SK-N-SH treated with all-trans-retinoic acid at 6 μM for 48 hours (cell line): ENCODE results near the gene NLRX1.

Source experiments
- ARNTL ChIP-seq: fragments of 450-650 bp; formaldehyde crosslinking; IDR thresholded peaks from 2 replicates; pipeline ENCODE4 v1.5.0; 2020; ENCODE audit warnings: low read depth, mild to moderate bottlenecking, moderate library complexity, borderline replicate concordance
- CSDC2 ChIP-seq: fragments of 250-450 bp; sonication (Bioruptor Pico); IDR thresholded peaks from 2 replicates; pipeline ENCODE4 v1.5.0; 2020; ENCODE audit warnings: mild to moderate bottlenecking, moderate library complexity
- ESRRG ChIP-seq: fragments of 250-450 bp; sonication (Bioruptor Pico); IDR thresholded peaks from 2 replicates; pipeline ENCODE4 v1.6.1; 2021; ENCODE audit warnings: mild to moderate bottlenecking
- GLIS3 ChIP-seq: fragments of 250-450 bp; sonication (Bioruptor Pico); IDR thresholded peaks from 2 replicates; pipeline ENCODE4 v1.5.0; 2020; ENCODE audit warnings: mild to moderate bottlenecking, moderate library complexity
- PATZ1 ChIP-seq: fragments of 250-450 bp; sonication (Bioruptor Pico); IDR thresholded peaks from 2 replicates; pipeline ENCODE4 v1.8.0; 2020; ENCODE audit warnings: mild to moderate bottlenecking, moderate library complexity, borderline replicate concordance
- RARB ChIP-seq: fragments of 250-450 bp; sonication (Bioruptor Pico); IDR thresholded peaks from 2 replicates; pipeline ENCODE4 v1.8.0; 2021; ENCODE audit warnings: mild to moderate bottlenecking, moderate library complexity
- TCF4 ChIP-seq: fragments of 250-450 bp; sonication (Bioruptor Pico); IDR thresholded peaks from 2 replicates; pipeline ENCODE4 v1.8.0; 2021; ENCODE audit warnings: mild to moderate bottlenecking, moderate library complexity, borderline replicate concordance
- TSHZ2 ChIP-seq: fragments of 250-450 bp; sonication (Bioruptor Pico); IDR thresholded peaks from 2 replicates; pipeline ENCODE4 v1.5.0; 2020; ENCODE audit warnings: mild to moderate bottlenecking, moderate library complexity
- ZC3H10 ChIP-seq: fragments of 250-450 bp; sonication (Bioruptor Pico); IDR thresholded peaks from 2 replicates; pipeline ENCODE4 v1.5.1; 2021; ENCODE audit warnings: mild to moderate bottlenecking, moderate library complexity
- ZFP3 ChIP-seq: fragments of 250-450 bp; sonication (Bioruptor Pico); IDR thresholded peaks from 2 replicates; pipeline ENCODE4 v1.5.0; 2020; ENCODE audit warnings: mild to moderate bottlenecking, moderate library complexity
- ZFP30 ChIP-seq: fragments of 450-650 bp; formaldehyde crosslinking; IDR thresholded peaks from 2 replicates; pipeline ENCODE4 v1.5.0; 2022; ENCODE audit warnings: mild to moderate bottlenecking, moderate library complexity
- ZNF70 ChIP-seq: fragments of 450-650 bp; formaldehyde crosslinking; IDR thresholded peaks from 2 replicates; pipeline ENCODE4 v1.5.0; 2020; ENCODE audit warnings: mild to moderate bottlenecking, moderate library complexity
- ZNF8 ChIP-seq: fragments of 450-650 bp; formaldehyde crosslinking; IDR thresholded peaks from 2 replicates; pipeline ENCODE4 v1.5.0; 2020; ENCODE audit warnings: mild to moderate bottlenecking, moderate library complexity

GRCh38 chr11:119222891-119223290 is 54.4 kb downstream of the NLRX1 start:
- TF ChIP-seq ESRRG (no peak), TCF4 (no peak), CSDC2 (no peak), ARNTL (CRISPR knock-in tag) (no peak), TSHZ2 (CRISPR knock-in tag) (no peak), ZC3H10 (CRISPR knock-in tag) (no peak), GLIS3 (CRISPR knock-in tag) (no peak), ZNF8 (CRISPR knock-in tag) (no peak), ZFP3 (CRISPR knock-in tag) (no peak), ZNF70 (CRISPR knock-in tag) (no peak), PATZ1 (CRISPR knock-in tag) (no peak), ZFP30 (no peak), RARB (CRISPR knock-in tag) (no peak)
